ENCODE measurements around the gene STAG3.
"Not testable (repeated sequence)": the region's sequence is repeated elsewhere in the genome, so short reads cannot be mapped to it uniquely, and the experiment has no call there.

Gene STAG3

DNA sequence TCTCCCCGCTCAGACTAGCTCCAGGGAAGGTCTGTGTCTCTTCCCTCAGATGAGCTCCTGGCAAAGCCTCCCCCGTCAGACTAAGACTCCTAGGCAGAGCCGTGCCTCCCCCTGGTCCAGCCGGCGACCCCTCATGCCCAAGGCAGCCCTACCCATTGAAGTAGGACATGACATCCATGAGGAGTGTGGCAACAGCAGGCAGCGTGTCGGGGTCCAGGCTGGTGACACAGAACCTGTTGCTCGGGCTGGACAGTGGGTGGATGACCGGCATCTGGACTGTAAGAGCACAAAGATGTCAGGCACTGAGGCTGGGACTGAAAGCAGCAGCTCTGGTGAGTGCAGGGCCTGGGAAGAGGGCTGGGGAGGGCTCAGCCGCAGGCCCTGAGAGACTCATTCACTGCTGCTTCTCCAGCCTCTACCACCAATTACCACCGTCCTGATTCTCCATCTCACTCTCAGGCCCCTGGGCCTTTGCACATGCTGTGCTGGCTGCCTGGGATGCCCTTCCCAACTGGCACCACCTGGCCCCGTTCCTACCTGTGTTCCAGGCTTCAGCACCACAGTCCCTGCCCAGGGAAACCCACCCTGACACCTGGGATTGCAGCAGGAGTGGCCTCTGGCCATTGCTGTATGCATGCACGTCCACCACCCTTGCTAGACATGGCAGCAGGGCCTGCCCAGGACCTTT lies 44.9 kb downstream of the STAG3 start:
- peak overlapping the region; percentile 66 for H3K4me3 ChIP-seq (ENCODE audit: low read depth, low read length)
- TF ChIP-seq CTCF (IDR thresholded peaks at IDR 0.05; ENCODE audit: insufficient read depth, low read depth, low read length, missing control alignments), result no peak

GRCh38 chr7:100223376-100223927 lies 45.7 kb downstream of the STAG3 start:
- not testable (repeated sequence) for H3K4me3 ChIP-seq (ENCODE audit: low read depth, low read length); DNase-seq (ENCODE audit: low read depth)

More for the DNA sequence above, 44.9 kb downstream of the STAG3 start:
- DNase-seq (ENCODE audit: low read depth), result no peak

DNA sequence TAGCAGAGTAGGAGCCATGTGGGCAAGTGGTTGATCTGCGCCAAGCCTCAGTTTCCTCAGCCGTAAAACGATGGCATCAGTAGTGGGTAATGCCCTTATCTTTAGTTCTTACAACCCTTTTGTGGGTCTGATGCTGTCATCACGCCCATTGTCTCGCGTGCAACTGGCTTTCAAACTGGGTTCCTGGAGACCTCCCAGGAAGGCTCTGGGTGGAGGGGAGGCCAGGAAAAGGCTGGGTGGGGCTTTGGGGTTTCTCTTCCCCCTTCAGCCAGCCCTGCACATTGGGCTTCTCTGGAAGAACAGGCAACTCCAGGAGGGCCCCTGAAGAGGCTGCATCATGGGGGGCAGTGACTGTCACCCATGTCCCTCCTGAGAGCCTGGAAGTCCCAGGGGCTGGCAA lies 47.2 kb downstream of the STAG3 start:
- DNase-seq (ENCODE audit: low read depth); H3K4me3 ChIP-seq (ENCODE audit: low read depth, low read length): not testable (repeated sequence)

DNA sequence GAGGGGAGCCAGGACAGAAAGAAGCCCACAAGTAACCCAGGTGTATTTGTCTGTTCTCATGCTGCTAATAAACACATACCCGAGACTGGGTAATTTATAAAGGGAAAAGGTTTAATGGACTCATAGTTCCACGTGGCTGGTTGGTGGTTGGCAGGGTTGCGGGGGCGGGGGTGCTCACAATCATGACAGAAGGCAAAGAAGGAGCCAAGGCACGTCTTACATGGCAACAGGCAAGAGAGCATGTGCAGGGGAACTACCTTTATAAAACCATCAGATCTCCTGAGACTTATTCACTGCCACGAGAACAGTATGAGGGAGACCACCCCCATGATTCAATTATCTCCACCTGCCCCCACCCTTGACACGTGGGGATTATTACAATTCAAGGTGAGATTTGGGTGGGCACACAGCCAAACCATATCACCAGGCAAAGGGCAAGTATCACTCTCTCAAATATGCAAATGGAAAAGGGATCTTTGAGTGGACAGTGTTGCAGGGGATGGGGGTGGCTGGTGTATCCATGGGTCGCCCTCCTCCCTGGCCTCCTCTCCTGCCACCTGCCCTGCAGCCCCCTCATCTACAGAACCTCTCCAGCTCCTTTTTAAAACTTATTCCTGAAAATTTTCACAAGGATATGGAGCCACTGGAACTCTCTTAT lies 57.1 kb downstream of the STAG3 start:
- not testable (repeated sequence) for DNase-seq (ENCODE audit: low read depth); H3K4me3 ChIP-seq (ENCODE audit: low read depth, low read length)

DNA sequence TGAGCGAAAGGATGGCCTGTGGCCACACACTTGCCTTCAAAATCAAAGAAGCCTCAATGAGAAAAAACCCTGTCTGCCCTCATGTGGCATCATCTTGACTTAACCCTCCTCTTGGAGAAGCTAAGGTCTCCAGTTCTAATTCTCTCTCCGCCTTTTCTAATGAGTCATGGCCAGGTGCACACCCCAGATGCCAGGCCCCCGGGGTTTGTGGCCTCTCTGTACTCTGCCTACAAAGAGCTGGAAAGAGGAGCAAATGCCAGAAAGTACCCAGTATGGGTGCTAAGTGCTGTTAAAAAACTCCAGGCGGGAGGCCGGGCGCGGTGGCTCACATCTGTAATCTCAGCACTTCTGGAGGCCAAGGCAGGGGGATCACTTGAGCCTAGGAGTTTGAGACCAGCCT lies 62.3 kb downstream of the STAG3 start:
- H3K4me3 ChIP-seq (ENCODE audit: low read depth, low read length); DNase-seq (ENCODE audit: low read depth): not testable (repeated sequence)

GRCh38 chr7:100243385-100243784 lies 65.7 kb downstream of the STAG3 start:
- not testable (repeated sequence) for H3K4me3 ChIP-seq (ENCODE audit: low read depth, low read length)
- DNase-seq (ENCODE audit: low read depth), result peak; percentile 69

DNA sequence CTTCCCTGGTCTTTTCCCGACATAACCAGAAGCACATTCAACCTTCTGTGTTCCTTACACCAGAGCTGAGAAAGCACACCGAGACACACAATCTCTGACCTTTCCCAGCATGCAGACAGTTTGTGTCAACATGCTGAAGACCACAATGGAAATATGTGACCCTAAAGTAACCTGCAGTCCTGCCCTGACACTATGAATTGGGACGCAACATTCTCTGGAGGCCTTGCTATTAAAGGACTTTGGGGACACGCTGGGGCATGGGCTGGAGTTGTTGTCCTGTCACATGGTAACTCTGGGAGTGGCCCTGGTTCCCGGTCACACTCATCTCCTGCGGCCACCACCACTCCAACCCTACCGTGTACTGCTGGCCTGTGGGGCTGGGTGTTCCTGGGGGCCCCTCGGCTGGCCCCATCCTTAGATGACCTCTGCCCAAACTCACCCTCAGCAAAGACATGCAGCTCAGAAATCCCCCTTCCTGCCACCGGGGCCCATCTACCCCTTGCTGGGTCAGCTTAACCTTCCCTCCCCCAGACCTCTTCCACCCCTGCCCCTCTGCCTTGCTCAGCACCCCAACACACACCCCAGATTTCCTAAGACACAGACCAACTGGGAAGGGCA lies 67.4 kb downstream of the STAG3 start:
- not testable (repeated sequence) for DNase-seq (ENCODE audit: low read depth)

DNA sequence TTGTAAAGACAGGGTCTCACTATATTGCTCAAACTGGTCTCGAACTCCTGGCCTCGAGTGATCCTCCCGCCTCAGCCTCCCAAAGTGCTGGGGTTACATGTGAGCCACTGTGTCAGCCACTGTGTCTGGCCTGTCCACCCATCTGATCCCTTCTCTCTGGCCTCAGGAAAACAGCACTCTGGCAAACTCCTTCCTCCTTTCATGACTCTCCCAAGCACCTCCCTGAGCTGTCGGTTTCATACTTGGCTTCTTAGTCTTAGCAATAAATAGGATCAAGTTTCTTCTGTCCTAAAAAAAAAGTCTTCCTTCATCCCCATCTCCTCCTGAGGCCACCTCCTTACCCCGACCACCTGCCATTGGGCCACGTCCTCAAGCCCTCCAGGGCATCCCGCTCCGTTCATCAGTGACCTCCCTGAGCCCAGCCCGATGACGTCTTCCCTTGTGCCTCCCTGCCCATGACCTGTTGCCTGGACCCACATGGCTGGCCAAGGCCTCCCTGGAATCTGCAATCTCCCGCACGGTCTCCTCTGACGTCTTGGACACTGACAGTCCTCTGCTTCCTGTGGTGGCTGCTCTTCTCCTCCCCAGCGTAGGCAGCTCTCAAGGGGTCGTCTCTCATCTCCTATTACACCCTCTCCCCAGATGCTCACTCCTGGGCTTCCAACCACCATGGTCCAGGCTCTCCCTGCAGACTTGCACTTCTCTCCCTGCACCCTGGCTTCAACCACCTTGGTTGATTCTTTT lies 68.6 kb downstream of the STAG3 start:
- DNase-seq (ENCODE audit: low read depth); H3K4me3 ChIP-seq (ENCODE audit: low read depth, low read length): not testable (repeated sequence)

More for the DNA sequence above, 67.4 kb downstream of the STAG3 start:
- H3K4me3 ChIP-seq (ENCODE audit: low read depth, low read length), result not testable (repeated sequence)

- H3K4me3 ChIP-seq (ENCODE audit: low read depth, low read length); DNase-seq (ENCODE audit: low read depth): not testable (repeated sequence)
These were observed 69.1 kb downstream of the STAG3 start for GRCh38 chr7:100246865-100247137.

DNA sequence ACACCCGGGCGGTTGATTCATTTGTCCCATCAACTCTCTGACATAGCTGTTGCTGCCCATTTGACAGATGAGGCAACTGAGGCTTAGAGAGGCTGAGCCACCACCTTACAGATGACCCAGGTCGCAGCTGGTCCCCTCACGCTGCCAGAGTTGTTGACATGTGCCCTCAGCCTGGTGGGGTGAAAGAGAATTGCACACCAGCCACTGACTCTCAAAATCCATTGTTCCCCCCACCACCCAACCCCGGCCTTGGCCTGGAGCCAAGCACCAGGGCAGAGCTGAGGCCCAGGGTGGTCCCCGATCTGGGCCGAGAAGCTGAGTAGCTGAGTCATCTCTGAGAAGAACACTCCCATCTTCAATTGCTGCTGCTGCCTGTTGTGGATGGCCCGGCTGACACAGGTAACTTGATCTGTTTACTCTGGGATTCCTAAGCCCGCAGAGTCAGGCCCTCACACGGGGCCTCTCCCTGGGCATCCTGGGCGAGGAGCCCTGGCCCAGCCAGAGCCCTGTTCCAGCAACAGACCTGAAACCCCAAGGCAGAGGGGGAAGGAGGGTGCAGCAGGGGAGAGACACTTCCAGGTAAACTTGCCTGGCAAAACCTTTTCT lies 69.5 kb downstream of the STAG3 start:
- H3K4me3 ChIP-seq (ENCODE audit: low read depth, low read length), result no peak overlapping the region
- no peak for DNase-seq (ENCODE audit: low read depth)
- no peak for TF ChIP-seq CTCF (IDR thresholded peaks at IDR 0.05; ENCODE audit: insufficient read depth, low read depth, low read length, missing control alignments)

GRCh38 chr7:100248483-100248882 lies 70.8 kb downstream of the STAG3 start:
- TF ChIP-seq CTCF (IDR thresholded peaks at IDR 0.05; ENCODE audit: insufficient read depth, low read depth, low read length, missing control alignments), result no peak
- DNase-seq (ENCODE audit: low read depth), result no peak
- H3K4me3 ChIP-seq (ENCODE audit: low read depth, low read length), result no peak overlapping the region
